Measurements from ENCODE around the gene EVC2.

DNA sequence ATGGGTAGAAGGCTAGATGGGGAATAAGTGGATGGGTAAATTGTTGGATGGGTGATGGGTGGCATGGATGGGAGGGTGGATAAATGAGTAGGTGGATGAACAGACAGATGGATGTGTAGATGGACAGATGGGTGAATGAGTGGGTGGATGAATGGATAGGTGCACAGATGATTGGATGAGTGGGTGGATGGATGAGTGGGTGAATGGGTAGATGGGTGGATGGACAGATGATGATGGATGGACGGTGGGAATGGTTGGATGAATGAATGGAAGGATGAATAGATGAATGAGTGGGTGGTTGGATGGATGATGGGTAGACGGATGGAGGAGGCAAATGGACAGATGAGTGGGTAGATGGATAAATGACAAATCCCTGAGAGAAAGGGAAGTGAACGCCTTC lies 68.3 kb downstream of the EVC2 start:
- TF ChIP-seq ESRRG (CRISPR knock-in tag; IDR thresholded peaks at IDR 0.05) = no peak
- TF ChIP-seq ZFP30 (CRISPR knock-in tag; IDR thresholded peaks at IDR 0.05) = no peak
- TF ChIP-seq GLIS3 (CRISPR knock-in tag; IDR thresholded peaks at IDR 0.05) = no peak
- no peak for TF ChIP-seq PPARA (CRISPR knock-in tag; IDR thresholded peaks at IDR 0.05; ENCODE audit: borderline replicate concordance)
- TF ChIP-seq ZNF565 (CRISPR knock-in tag; conservative IDR thresholded peaks at IDR 0.05; ENCODE audit: low read depth) = no peak
- no peak for TF ChIP-seq CREB5 (CRISPR knock-in tag; IDR thresholded peaks at IDR 0.05; ENCODE audit: low read depth)
- no peak for TF ChIP-seq BACH2 (CRISPR knock-in tag; IDR thresholded peaks at IDR 0.05; ENCODE audit: borderline replicate concordance)
- no peak for TF ChIP-seq TCF4 (CRISPR knock-in tag; IDR thresholded peaks at IDR 0.05; ENCODE audit: borderline replicate concordance)
- no peak for TF ChIP-seq ZNF8 (CRISPR knock-in tag; IDR thresholded peaks at IDR 0.05)

Measured in SK-N-SH treated with all-trans-retinoic acid at 6 μM for 48 hours (cell line).